ENCODE measurements around the gene RPL32.

GRCh38 chr3:12815078-12815477 is 26.3 kb downstream of the RPL32 start:
- TF ChIP-seq CTCF (tag by site-specific recombination; IDR thresholded peaks at IDR 0.05) (no peak), ATF2 (tag by site-specific recombination; IDR thresholded peaks at IDR 0.05; ENCODE audit: low read depth) (no peak), RBAK (tag by site-specific recombination; IDR thresholded peaks at IDR 0.05) (no peak)
